ENCODE measurements around the gene DOK7. TPM values are rescaled to one million over a fixed set of nuclear protein-coding genes. Genes with fewer than 3 reads are reported as not detected.

The DOK7 gene
- polyA plus RNA-seq, 1 experiment: not detected

DNA sequence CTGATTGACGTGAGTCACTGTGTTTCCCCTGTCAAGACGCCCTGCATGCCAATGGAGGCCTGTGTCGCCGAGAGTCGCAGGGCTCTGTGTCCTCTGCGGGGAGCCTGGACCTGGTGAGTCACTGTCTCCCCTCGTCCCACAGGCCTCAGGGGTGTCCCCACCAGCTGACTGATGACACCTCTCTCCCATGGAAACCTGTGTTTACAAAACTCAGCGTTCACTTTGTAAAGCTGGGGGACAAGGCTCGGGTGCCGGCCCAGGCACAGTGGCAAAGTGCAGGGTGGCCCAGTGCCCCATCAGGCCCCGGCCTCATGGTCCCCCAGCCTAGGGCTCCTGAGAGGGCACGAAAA, 42.5 kb upstream of the DOK7 start:
- ChIA-PET CTCF (no interaction called here), POLR2A (no interaction called here)
- Histone ChIP-seq H3K36me3 (ENCODE audit: control insufficient read depth, insufficient read depth, low read length) (peaks cover 12% of the 10 kb centered on the region), H3K27me3 (ENCODE audit: control insufficient read depth, insufficient read depth, low read length) (no peaks in the 10 kb centered on the region), H3K4me3 (ENCODE audit: low read depth, low read length) (no peak overlapping the region)
- TF ChIP-seq, protein P1, sequence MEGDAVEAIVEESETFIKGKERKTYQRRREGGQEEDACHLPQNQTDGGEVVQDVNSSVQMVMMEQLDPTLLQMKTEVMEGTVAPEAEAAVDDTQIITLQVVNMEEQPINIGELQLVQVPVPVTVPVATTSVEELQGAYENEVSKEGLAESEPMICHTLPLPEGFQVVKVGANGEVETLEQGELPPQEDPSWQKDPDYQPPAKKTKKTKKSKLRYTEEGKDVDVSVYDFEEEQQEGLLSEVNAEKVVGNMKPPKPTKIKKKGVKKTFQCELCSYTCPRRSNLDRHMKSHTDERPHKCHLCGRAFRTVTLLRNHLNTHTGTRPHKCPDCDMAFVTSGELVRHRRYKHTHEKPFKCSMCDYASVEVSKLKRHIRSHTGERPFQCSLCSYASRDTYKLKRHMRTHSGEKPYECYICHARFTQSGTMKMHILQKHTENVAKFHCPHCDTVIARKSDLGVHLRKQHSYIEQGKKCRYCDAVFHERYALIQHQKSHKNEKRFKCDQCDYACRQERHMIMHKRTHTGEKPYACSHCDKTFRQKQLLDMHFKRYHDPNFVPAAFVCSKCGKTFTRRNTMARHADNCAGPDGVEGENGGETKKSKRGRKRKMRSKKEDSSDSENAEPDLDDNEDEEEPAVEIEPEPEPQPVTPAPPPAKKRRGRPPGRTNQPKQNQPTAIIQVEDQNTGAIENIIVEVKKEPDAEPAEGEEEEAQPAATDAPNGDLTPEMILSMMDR (IDR thresholded peaks at IDR 0.05; ENCODE audit: insufficient read depth, low read depth, low read length): no peak
- DNase-seq (ENCODE audit: low read depth): no peak

GRCh38 chr4:3420956-3421355, 42.1 kb upstream of the DOK7 start:
- POLR2A ChIA-PET: no interaction called here
- no peak for DNase-seq (ENCODE audit: low read depth)
- TF ChIP-seq, protein P1 (IDR thresholded peaks at IDR 0.05; ENCODE audit: insufficient read depth, low read depth, low read length): no peak
- H3K27me3 ChIP-seq (ENCODE audit: control insufficient read depth, insufficient read depth, low read length): no peaks in the 10 kb centered on the region
- H3K36me3 ChIP-seq (ENCODE audit: control insufficient read depth, insufficient read depth, low read length): peaks cover 12% of the 10 kb centered on the region
- H3K4me3 ChIP-seq (ENCODE audit: low read depth, low read length): no peak overlapping the region
- CTCF ChIA-PET: no interaction called here

DNA sequence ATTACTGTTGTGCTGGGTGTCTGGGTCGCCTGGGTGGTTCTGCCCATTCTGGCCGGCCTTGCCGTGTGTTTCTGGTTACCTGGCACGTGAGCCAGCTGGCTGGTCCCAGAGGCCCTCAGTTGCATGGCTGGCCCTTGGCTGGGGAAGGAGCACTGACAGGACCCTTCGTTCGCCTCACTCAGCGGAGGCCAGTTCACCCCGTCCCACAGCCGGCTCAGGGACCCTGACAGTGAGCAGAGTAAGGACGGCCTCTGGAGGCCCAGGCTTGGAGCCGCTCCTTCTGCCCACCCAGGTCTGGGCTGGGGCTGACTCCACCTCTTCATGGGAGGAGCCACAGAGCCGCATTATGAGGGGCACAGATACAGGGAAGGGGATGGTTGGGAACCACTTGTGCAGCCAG, 41.6 kb upstream of the DOK7 start:
- TF ChIP-seq, protein P1 (IDR thresholded peaks at IDR 0.05; ENCODE audit: insufficient read depth, low read depth, low read length): no peak
- CTCF ChIA-PET: no interaction called here
- Histone ChIP-seq H3K4me3 (ENCODE audit: low read depth, low read length) (no peak overlapping the region), H3K27me3 (ENCODE audit: control insufficient read depth, insufficient read depth, low read length) (no peaks in the 10 kb centered on the region), H3K36me3 (ENCODE audit: control insufficient read depth, insufficient read depth, low read length) (peaks cover 8% of the 10 kb centered on the region)
- no peak for DNase-seq (ENCODE audit: low read depth)
- POLR2A ChIA-PET: no interaction called here

GRCh38 chr4:3422241-3422801, 40.8 kb upstream of the DOK7 start:
- ChIA-PET CTCF (no interaction called here), POLR2A (no interaction called here)
- TF ChIP-seq, protein P1 (IDR thresholded peaks at IDR 0.05; ENCODE audit: insufficient read depth, low read depth, low read length): no peak
- peaks cover 5% of the 10 kb centered on the region for H3K36me3 ChIP-seq (ENCODE audit: control insufficient read depth, insufficient read depth, low read length)
- no peaks in the 10 kb centered on the region for H3K27me3 ChIP-seq (ENCODE audit: control insufficient read depth, insufficient read depth, low read length)
- no peak overlapping the region for H3K4me3 ChIP-seq (ENCODE audit: low read depth, low read length)
- no peak for DNase-seq (ENCODE audit: low read depth)

DNA sequence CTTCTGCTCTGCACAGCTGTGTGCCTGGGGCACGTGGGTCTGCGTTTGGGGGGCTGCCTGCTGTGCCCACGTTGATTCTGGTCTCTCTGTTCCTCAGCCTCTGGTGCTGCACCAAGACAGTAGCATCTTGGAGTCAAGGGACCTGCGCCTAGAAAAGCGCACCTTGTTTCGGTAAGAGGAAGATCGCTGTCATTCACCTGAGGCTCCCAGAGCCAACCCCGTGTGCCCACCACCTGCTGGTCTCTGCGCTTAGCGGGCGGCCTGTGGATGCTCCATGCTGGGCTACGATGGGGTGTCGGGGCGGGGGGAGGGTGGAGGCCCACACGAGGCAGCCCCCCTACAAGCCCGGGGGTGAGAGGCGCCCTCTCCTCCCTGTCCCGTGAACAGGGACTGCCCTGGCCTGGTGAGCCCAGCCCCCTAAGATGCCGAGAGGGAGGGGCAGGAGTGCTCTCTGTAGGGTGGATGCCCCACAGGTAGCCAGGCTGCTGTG, 40.3 kb upstream of the DOK7 start:
- TF ChIP-seq, protein P1 (IDR thresholded peaks at IDR 0.05; ENCODE audit: insufficient read depth, low read depth, low read length): no peak
- POLR2A ChIA-PET: no interaction called here
- H3K36me3 ChIP-seq (ENCODE audit: control insufficient read depth, insufficient read depth, low read length): peaks cover 4% of the 10 kb centered on the region
- no peak overlapping the region for H3K4me3 ChIP-seq (ENCODE audit: low read depth, low read length)
- H3K27me3 ChIP-seq (ENCODE audit: control insufficient read depth, insufficient read depth, low read length): no peaks in the 10 kb centered on the region
- DNase-seq (ENCODE audit: low read depth): no peak
- CTCF ChIA-PET: no interaction called here

Data from BJ (cell line).